Measurements from ENCODE around the gene PHF21B.

DNA sequence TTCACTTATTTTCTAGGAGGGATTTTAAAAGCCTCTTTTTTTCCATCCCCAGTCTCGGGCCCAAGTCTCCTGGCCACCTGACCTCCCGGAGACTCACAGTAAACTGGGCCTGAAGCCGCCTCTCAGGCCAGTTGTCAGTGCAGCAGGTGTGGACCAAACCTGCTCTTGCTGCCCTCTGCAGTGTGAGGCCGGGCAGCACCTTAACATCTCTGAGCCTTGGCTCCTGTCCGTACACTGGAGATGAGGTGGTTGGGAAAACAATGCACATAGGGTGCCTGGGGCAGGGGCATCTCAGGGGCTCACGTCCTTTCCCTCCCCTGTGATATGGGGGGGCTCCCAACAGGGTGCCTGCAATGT lies 45.1 kb downstream of the PHF21B start:
- TF ChIP-seq, protein P1, sequence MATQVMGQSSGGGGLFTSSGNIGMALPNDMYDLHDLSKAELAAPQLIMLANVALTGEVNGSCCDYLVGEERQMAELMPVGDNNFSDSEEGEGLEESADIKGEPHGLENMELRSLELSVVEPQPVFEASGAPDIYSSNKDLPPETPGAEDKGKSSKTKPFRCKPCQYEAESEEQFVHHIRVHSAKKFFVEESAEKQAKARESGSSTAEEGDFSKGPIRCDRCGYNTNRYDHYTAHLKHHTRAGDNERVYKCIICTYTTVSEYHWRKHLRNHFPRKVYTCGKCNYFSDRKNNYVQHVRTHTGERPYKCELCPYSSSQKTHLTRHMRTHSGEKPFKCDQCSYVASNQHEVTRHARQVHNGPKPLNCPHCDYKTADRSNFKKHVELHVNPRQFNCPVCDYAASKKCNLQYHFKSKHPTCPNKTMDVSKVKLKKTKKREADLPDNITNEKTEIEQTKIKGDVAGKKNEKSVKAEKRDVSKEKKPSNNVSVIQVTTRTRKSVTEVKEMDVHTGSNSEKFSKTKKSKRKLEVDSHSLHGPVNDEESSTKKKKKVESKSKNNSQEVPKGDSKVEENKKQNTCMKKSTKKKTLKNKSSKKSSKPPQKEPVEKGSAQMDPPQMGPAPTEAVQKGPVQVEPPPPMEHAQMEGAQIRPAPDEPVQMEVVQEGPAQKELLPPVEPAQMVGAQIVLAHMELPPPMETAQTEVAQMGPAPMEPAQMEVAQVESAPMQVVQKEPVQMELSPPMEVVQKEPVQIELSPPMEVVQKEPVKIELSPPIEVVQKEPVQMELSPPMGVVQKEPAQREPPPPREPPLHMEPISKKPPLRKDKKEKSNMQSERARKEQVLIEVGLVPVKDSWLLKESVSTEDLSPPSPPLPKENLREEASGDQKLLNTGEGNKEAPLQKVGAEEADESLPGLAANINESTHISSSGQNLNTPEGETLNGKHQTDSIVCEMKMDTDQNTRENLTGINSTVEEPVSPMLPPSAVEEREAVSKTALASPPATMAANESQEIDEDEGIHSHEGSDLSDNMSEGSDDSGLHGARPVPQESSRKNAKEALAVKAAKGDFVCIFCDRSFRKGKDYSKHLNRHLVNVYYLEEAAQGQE (IDR thresholded peaks at IDR 0.05; ENCODE audit: unreplicated experiment): no peak
- TF ChIP-seq, protein P2, sequence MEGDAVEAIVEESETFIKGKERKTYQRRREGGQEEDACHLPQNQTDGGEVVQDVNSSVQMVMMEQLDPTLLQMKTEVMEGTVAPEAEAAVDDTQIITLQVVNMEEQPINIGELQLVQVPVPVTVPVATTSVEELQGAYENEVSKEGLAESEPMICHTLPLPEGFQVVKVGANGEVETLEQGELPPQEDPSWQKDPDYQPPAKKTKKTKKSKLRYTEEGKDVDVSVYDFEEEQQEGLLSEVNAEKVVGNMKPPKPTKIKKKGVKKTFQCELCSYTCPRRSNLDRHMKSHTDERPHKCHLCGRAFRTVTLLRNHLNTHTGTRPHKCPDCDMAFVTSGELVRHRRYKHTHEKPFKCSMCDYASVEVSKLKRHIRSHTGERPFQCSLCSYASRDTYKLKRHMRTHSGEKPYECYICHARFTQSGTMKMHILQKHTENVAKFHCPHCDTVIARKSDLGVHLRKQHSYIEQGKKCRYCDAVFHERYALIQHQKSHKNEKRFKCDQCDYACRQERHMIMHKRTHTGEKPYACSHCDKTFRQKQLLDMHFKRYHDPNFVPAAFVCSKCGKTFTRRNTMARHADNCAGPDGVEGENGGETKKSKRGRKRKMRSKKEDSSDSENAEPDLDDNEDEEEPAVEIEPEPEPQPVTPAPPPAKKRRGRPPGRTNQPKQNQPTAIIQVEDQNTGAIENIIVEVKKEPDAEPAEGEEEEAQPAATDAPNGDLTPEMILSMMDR (conservative IDR thresholded peaks at IDR 0.05; ENCODE audit: low read depth in 2 of 2): no peak; a peak in 1 of 4 replicates
- TF ChIP-seq POLR2AphosphoS5 (IDR thresholded peaks at IDR 0.05; ENCODE audit: low read depth) (no peak), EZH2 (IDR thresholded peaks at IDR 0.05; ENCODE audit: low read depth, unreplicated experiment) (no peak), EZH2phosphoT487 (IDR thresholded peaks at IDR 0.05; ENCODE audit: unreplicated experiment) (no peak), JUNB (IDR thresholded peaks at IDR 0.05; ENCODE audit: unreplicated experiment) (no peak), ZNF114 (CRISPR knock-in tag; IDR thresholded peaks at IDR 0.05) (no peak), CREB1 (CRISPR knock-in tag; IDR thresholded peaks at IDR 0.05; ENCODE audit: low read depth) (no peak)
